GM18519 (cell line): ENCODE results near the gene GRIP2.

Experiments
- ATAC-seq: cut with Tn5 transposase; IDR thresholded peaks from one replicate; pipeline ENCODE4 v1.9.1; 2021; ENCODE audit warnings: mild to moderate bottlenecking, moderate library complexity; ENCODE audit not compliant: unreplicated experiment, low FRiP score

The GRIP2 gene

DNA sequence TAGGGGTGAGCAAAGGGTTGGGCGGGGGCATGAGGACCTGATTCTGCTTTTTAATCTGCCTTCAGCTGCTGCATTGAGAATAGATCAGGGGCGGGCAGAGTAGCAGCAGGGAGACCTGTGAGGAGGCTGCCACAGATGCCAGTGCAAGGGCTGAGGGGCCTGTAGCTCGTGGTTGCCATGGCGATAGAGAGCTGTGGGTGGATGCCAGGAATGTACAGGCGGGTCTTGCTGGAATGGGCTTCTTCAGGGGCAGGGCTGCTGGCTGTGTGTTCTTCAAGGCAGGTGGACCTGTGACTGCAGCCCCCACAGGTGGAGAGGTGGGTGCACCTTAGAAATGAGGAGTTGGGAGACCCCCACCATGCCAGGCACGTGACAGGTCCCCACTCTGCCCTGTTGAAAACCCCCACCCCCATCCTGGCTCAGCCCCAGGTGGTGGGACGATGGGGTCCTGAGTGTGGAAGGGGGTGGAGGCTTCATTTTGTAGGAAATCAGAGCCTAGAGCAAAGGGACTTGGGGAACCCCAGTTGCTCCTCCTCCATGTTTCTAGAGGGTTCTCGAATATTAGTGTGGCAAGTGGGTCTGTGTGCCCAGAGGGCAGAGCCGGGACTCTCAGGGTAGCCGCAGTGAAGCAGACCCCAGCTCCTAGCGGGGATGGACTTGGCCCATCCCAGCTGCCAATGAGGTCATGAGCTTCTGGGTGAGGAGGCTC lies 99.5 kb downstream of the GRIP2 start:
- no peak for ATAC-seq

DNA sequence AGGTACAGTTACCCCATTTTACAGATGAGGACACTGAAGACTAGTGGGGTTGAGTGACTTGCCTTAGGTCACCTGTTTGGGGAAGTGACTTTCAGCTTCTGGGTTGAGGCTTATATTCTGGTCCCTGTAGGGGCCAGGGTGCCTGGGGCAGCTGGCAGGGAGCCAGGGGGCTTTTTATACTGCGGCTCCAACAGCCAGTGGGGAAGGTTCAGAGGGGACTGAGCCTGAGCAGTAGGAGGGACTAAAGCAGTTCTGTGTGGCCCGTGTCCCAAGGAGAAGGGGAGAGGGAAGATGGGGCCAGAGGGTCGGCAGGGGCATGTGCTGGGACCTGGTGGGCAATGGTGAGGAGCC lies 100.0 kb downstream of the GRIP2 start:
- no peak for ATAC-seq

DNA sequence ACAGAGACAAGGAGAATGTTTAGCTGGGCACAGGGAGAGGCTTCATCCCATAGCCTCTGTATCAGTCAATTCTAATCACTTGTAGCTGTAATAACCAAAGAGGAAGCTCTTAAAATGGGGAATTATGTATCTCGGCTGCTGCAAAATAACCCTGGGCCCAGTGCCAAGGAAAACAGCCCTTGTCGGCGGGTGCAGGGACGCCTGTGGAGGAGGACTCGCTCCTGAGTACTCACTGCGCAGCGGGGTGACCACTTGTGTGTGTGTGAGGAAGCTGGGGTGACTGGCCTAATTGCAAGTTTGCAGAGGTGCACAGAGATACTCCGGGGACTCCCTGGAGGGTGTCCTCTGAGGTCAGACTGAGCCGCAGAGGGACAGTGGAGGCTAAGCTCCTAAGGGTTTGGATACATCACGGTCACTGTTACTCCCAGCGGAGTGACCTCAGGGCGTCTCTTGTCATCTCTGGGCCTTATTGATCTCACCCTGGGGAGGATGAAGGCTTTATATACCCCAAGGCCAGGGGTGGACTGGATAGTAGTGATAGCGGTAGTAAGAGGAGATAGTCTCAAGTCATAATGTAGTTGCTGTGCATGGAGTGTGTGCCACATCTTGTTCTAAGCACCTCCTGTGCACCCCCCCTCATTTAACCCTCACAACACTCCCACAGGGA lies 100.5 kb downstream of the GRIP2 start:
- ATAC-seq = no peak
